ENCODE data around the gene SLC35F2.

GRCh38 chr11:107810875-107811274 is 47.7 kb downstream of the SLC35F2 start:
- TF ChIP-seq CTCF (conservative IDR thresholded peaks at IDR 0.05) (no peak), EZH2 (IDR thresholded peaks at IDR 0.05; ENCODE audit: low read depth) (no peak)
